HepG2 (cell line): Measurements from ENCODE around the gene AGBL1. TPM values are rescaled to one million over a fixed set of nuclear protein-coding genes. Genes with fewer than 3 reads are reported as not detected.

Experiments used
- ATAC-seq: fragments of 200-7000 bp; cut with Tn5 transposase; 3 replicates; pipeline ENCODE4 v1.9.1; 2020; ENCODE audit warnings: mild to moderate bottlenecking, moderate library complexity
- BruUV-seq: library from RNA; stranded (reverse); fragments of 400-500 nt; replicated peaks from 2 replicates; lab custom pipeline; 2021; lab: Mats Ljungman, UMichigan
- CTCF ChIA-PET: fragments of 300-600 bp; formaldehyde crosslinking; extraction: SDS; loops from one replicate; lab custom pipeline; 2021; ENCODE audit warnings: low total read pairs, inconsistent platforms, low intra/inter-chr PET ratio; lab: Yijun Ruan, JAX
- POLR2A ChIA-PET: fragments of 350-600 bp; sonication (Branson Sonifier 250); formaldehyde crosslinking; loops from one replicate; lab custom pipeline; 2020; ENCODE audit warnings: antibody characterized with exemption, inconsistent platforms; lab: Yijun Ruan, JAX
- DNase-seq: peaks from one replicate; pipeline ENCODE4 v3.0.0-alpha.2; 2015; ENCODE audit warnings: low spot score
- FAIRE-seq: peaks from 3 replicates; lab custom pipeline; 2011; peaks lifted over from hg19 to GRCh38; lab: Jason Lieb, UNC
- H2AFZ ChIP-seq: one replicate; pipeline ENCODE4 v1.6.1; 2011; ENCODE audit warnings: low read length, inconsistent platforms
- H3K27ac ChIP-seq: fragments of 300-600 bp; 3 replicates; pipeline ENCODE4 v1.8.0; 2011; ENCODE audit warnings: mixed run types, mild to moderate bottlenecking, mixed read lengths, low read length, inconsistent platforms; ENCODE audit not compliant: insufficient read depth; ENCODE audit errors: extremely low read length
- H3K27me3 ChIP-seq, 2 experiments: fragments of 200-600 bp in 1 of 2; 2 replicates in 1 of 2; 3 replicates in 1 of 2; pipeline versions ENCODE4 v1.6.0 to v1.8.0; 2011; ENCODE audit warnings: low read length in 2 of 2, mild to moderate bottlenecking in 2 of 2, moderate library complexity in 2 of 2, inconsistent platforms in 1 of 2; ENCODE audit not compliant: insufficient read depth in 2 of 2, control insufficient read depth in 1 of 2
- H3K36me3 ChIP-seq, 2 experiments: fragments of 200-600 bp in 1 of 2; replicated peaks in 1 of 2; 2 replicates in 1 of 2; 3 replicates in 1 of 2; pipeline versions ENCODE4 v1.5.1 to v1.8.0; 2011; ENCODE audit warnings: low read length in 2 of 2, inconsistent platforms in 1 of 2; ENCODE audit not compliant: insufficient read depth in 2 of 2, control insufficient read depth in 1 of 2
- H3K4me1 ChIP-seq: 2 replicates; pipeline ENCODE4 v1.5.1; 2012; ENCODE audit warnings: low read length, inconsistent platforms; ENCODE audit not compliant: insufficient read depth
- H3K4me2 ChIP-seq: 2 replicates; pipeline ENCODE4 v1.6.0; 2011; ENCODE audit warnings: low read depth, low read length, inconsistent platforms
- H3K4me3 ChIP-seq, 3 experiments: fragments of 200-600 bp in 1 of 3; sonication (generic), shearing (Covaris generic) in 1 of 3; replicated peaks in 1 of 3; 2 replicates each; pipeline ENCODE4 v1.5.1; 2011 to 2016; ENCODE audit warnings: low read length in 3 of 3, inconsistent platforms in 2 of 3, low read depth in 2 of 3, mild to moderate bottlenecking in 2 of 3, control low read depth in 1 of 3, mixed read lengths in 1 of 3; ENCODE audit not compliant: insufficient read depth in 1 of 3
- H3K79me2 ChIP-seq: one replicate; pipeline ENCODE4 v1.6.1; 2011; ENCODE audit warnings: low read length, inconsistent platforms; ENCODE audit not compliant: insufficient read depth
- H3K9ac ChIP-seq: 2 replicates; pipeline ENCODE4 v1.6.0; 2011; ENCODE audit warnings: mild to moderate bottlenecking, low read depth, low read length, inconsistent platforms; ENCODE audit not compliant: insufficient read depth
- H3K9me3 ChIP-seq: 2 replicates; pipeline ENCODE4 v1.5.1; 2012; ENCODE audit warnings: mild to moderate bottlenecking, low read length
- H4K20me1 ChIP-seq: 2 replicates; pipeline ENCODE4 v1.6.0; 2011; ENCODE audit warnings: inconsistent platforms, mild to moderate bottlenecking, low read length, moderate library complexity; ENCODE audit not compliant: insufficient read depth
- HIVEP1 ChIP-seq: sonication (generic); formaldehyde crosslinking; IDR thresholded peaks from 2 replicates; pipeline ENCODE4 v1.4.0; 2020; ENCODE audit warnings: mild to moderate bottlenecking, missing genetic modification reagents
- ISX ChIP-seq: sonication (generic); formaldehyde crosslinking; conservative IDR thresholded peaks from 2 replicates; pipeline ENCODE4 v1.5.0; 2020; ENCODE audit warnings: missing genetic modification reagents
- MIXL1 ChIP-seq: IDR thresholded peaks from 2 replicates; pipeline ENCODE4 v1.6.1; 2016
- MTA3 ChIP-seq: sonication (generic); formaldehyde crosslinking; IDR thresholded peaks from 2 replicates; pipeline ENCODE4 v1.4.0; 2020; ENCODE audit warnings: missing genetic modification reagents
- POLR2AphosphoS2 ChIP-seq: IDR thresholded peaks from 2 replicates; pipeline ENCODE4 v1.6.1; 2011; ENCODE audit warnings: low read depth, low read length, improper control_type of control experiment
- SNAI1 ChIP-seq: sonication (generic); formaldehyde crosslinking; IDR thresholded peaks from 2 replicates; pipeline ENCODE4 v1.5.0; 2020; ENCODE audit warnings: mild to moderate bottlenecking, missing genetic modification reagents, borderline replicate concordance
- ZNF256 ChIP-seq: sonication (generic); formaldehyde crosslinking; conservative IDR thresholded peaks from 2 replicates; pipeline ENCODE4 v1.4.0; 2020; ENCODE audit warnings: missing genetic modification reagents
- ZNF33B ChIP-seq: sonication (generic); formaldehyde crosslinking; IDR thresholded peaks from 2 replicates; pipeline ENCODE4 v1.5.1; 2020; ENCODE audit warnings: mild to moderate bottlenecking, missing genetic modification reagents
- ZSCAN29 ChIP-seq: sonication (generic); formaldehyde crosslinking; conservative IDR thresholded peaks from 2 replicates; pipeline ENCODE4 v1.4.0; 2020; ENCODE audit warnings: mild to moderate bottlenecking, missing genetic modification reagents
- WGBS: methylation state at CpG from one replicate; pipeline ENCODE4 v1.1.6; 2017; ENCODE audit warnings: low lambda C conversion rate; 5-methylcytosine and 5-hydroxymethylcytosine counted together
- in situ Hi-C: cut with HindIII; loops from 2 replicates; pipeline ENCODE4 v1.10.0; 2017; ENCODE audit warnings: low pct_unique_long_range_greater_than_20kb; ENCODE audit not compliant: extremely low pct_ligation_motif_present
- intact Hi-C: fragments of 100-400 bp; cut with micrococcal nuclease; formaldehyde crosslinking; loops from one replicate; pipeline ENCODE4 v1.10.0; 2022; ENCODE audit not compliant: unreplicated experiment
- polyA plus RNA-seq, 8 experiments: library from polyadenylated mRNA; depleted of rRNA in 3 of 8; stranded (reverse) in 7 of 8; unstranded in 1 of 8; fragments of >200 nt; fragmentation: Illumina TruSeq in 4 of 8; extraction: Trizol in 4 of 8; gene quantifications; 2 replicates each; pipeline versions ENCODE4 v1.2.1 to v1.2.3, GENCODE V29; 2011 to 2016; ENCODE audit warnings: low read depth in 4 of 8, missing spikeins in 1 of 8, mixed read lengths in 1 of 8; ENCODE audit not compliant: insufficient read depth in 1 of 8
- total RNA-seq, 5 experiments: library from RNA; depleted of rRNA; stranded (reverse); fragments of >200 nt; fragmentation: Illumina TruSeq; extraction: Trizol; gene quantifications; 2 replicates each; pipeline ENCODE4 v1.2.3, GENCODE V29; 2016; ENCODE audit warnings: low read depth in 1 of 5
- TF ChIP-seq, protein P1 (sequence below): sonication (generic); formaldehyde crosslinking; IDR thresholded peaks from 2 replicates; pipeline ENCODE4 v1.4.0; 2020; ENCODE audit warnings: mild to moderate bottlenecking, missing genetic modification reagents
- TF ChIP-seq, protein P2 (sequence below): sonication (generic); formaldehyde crosslinking; IDR thresholded peaks from 2 replicates; pipeline ENCODE4 v1.8.0; 2022; ENCODE audit warnings: missing genetic modification reagents, low read depth, mild to moderate bottlenecking, borderline replicate concordance
- TF ChIP-seq, protein P3 (sequence below): sonication (generic); formaldehyde crosslinking; IDR thresholded peaks from 2 replicates; pipeline ENCODE4 v1.4.0; 2020; ENCODE audit warnings: mild to moderate bottlenecking, missing genetic modification reagents
- TF ChIP-seq, protein P4 (sequence below): sonication (generic); formaldehyde crosslinking; IDR thresholded peaks from 2 replicates; pipeline ENCODE4 v1.9.0; 2021; ENCODE audit warnings: missing genetic modification reagents, borderline replicate concordance

AGBL1 gene
- total and polyA plus RNA-seq, 2 of the 13 experiments (the other 11 are each of a cell fraction or from before 2014, with no cell fraction given): 0.01 TPM; not detected in 1

DNA sequence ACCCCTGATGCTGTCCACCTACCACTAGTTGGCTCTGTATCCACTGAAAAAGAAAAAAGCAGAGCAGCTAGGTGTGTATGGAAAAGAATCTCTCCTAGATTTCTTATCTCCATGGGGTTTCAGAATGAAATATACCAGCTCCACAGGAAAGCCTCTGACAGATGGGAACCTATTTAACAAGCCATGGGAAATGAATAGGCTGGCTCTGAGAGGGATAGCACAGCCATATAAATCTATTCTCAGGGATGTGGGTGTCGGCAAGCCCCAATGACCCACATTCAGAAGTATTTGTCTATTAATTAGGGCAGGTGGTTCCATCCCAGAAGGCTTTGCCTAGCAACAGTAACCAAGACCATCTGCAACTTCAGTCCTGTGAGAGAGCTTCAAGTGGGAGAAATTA, 694.1 kb downstream of the AGBL1 start:
- Histone ChIP-seq H2AFZ (no peak overlapping the region), H3K27ac (no peak overlapping the region), H3K9ac (no peak overlapping the region), H4K20me1 (no peaks in the 10 kb centered on the region), H3K4me3 (no peak overlapping the region), H3K9me3 (peaks cover 72% of the 10 kb centered on the region), H3K4me1 (no peaks in the 10 kb centered on the region), H3K4me2 (no peak overlapping the region), H3K36me3 (no peaks in the 10 kb centered on the region), H3K79me2 (no peaks in the 10 kb centered on the region), H3K27me3 (no peaks in the 10 kb centered on the region)
- DNase-seq (no peak), ATAC-seq (no peak), FAIRE-seq (no peak)
- intact Hi-C loops: no loop called here
- WGBS: 14% methylated on average over 1 of the region's 1 CpG
- CTCF ChIA-PET: no interaction called here
- BruUV-seq: no TSS peak
- in situ Hi-C loops: no loop called here
- POLR2A ChIA-PET: no interaction called here
- TF ChIP-seq, protein P1, sequence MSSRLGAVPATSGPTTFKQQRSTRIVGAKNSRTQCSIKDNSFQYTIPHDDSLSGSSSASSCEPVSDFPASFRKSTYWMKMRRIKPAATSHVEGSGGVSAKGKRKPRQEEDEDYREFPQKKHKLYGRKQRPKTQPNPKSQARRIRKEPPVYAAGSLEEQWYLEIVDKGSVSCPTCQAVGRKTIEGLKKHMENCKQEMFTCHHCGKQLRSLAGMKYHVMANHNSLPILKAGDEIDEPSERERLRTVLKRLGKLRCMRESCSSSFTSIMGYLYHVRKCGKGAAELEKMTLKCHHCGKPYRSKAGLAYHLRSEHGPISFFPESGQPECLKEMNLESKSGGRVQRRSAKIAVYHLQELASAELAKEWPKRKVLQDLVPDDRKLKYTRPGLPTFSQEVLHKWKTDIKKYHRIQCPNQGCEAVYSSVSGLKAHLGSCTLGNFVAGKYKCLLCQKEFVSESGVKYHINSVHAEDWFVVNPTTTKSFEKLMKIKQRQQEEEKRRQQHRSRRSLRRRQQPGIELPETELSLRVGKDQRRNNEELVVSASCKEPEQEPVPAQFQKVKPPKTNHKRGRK (CRISPR knock-in tag): no peak
- no peak for TF ChIP-seq ZSCAN29 (CRISPR knock-in tag)

DNA sequence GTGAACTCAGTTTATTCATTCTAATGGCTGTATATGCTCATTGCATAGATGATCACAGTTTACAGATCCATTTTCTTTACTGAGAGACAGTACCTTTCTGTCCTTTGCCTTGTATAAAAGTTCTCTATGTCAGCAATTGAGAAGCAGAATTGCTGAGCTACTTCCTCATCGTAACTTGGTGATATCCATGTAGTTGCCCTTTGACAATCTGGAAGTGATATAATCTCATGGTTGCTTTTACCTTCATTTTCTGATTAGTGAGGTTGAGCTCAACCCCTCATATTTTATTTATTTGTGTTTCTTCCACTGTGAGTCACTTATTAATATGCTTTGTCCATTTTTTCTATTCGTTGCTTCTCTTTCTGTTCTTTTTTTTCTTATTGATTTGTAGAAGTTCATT, 696.5 kb downstream of the AGBL1 start:
- Histone ChIP-seq H4K20me1 (no peaks in the 10 kb centered on the region), H3K4me3 (no peak overlapping the region), H2AFZ (no peak overlapping the region), H3K4me1 (no peaks in the 10 kb centered on the region), H3K9ac (no peak overlapping the region), H3K79me2 (no peaks in the 10 kb centered on the region), H3K27ac (no peak overlapping the region), H3K4me2 (no peak overlapping the region), H3K9me3 (peaks cover 63% of the 10 kb centered on the region), H3K36me3 (no peaks in the 10 kb centered on the region), H3K27me3 (no peaks in the 10 kb centered on the region)
- in situ Hi-C loops: no loop called here
- ChIA-PET CTCF (no interaction called here), POLR2A (no interaction called here)
- intact Hi-C loops: no loop called here
- FAIRE-seq: no peak
- no TSS peak for BruUV-seq
- no peak for ATAC-seq
- DNase-seq: no peak
- WGBS: 12% methylated on average over 2 of the region's 2 CpGs
- TF ChIP-seq, protein P2, sequence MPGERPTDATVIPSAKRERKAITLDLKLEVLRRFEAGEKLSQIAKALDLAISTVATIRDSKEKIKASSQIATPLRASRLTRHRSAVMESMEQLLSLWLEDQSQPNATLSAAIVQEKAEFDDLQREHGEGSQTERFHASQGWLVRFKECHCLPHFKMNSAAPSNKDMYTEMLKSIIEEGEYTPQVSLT: no peak
- TF ChIP-seq SNAI1 (CRISPR knock-in tag) (no peak), MIXL1 (CRISPR knock-in tag) (no peak), ZNF256 (CRISPR knock-in tag) (no peak), ZNF33B (no peak), MTA3 (CRISPR knock-in tag) (no peak), ISX (CRISPR knock-in tag) (no peak), HIVEP1 (CRISPR knock-in tag) (no peak), POLR2AphosphoS2 (no peak)
- TF ChIP-seq, protein P3, sequence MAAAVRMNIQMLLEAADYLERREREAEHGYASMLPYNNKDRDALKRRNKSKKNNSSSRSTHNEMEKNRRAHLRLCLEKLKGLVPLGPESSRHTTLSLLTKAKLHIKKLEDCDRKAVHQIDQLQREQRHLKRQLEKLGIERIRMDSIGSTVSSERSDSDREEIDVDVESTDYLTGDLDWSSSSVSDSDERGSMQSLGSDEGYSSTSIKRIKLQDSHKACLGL (CRISPR knock-in tag): no peak
- TF ChIP-seq, protein P4, sequence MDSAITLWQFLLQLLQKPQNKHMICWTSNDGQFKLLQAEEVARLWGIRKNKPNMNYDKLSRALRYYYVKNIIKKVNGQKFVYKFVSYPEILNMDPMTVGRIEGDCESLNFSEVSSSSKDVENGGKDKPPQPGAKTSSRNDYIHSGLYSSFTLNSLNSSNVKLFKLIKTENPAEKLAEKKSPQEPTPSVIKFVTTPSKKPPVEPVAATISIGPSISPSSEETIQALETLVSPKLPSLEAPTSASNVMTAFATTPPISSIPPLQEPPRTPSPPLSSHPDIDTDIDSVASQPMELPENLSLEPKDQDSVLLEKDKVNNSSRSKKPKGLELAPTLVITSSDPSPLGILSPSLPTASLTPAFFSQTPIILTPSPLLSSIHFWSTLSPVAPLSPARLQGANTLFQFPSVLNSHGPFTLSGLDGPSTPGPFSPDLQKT (CRISPR knock-in tag): no peak
